HT-29 (cell line): Measurements from ENCODE around the gene SLCO4A1. TPM values are rescaled to one million over a fixed set of nuclear protein-coding genes. Genes with fewer than 3 reads are reported as not detected.

ENCODE experiments used
- DNase-seq: peaks from one replicate; pipeline ENCODE4 v3.0.0-alpha.2; 2015; ENCODE audit warnings: low spot score
- total RNA-seq: library from RNA; depleted of rRNA; stranded (reverse); fragments of >200 nt; shearing (Covaris generic); gene quantifications from 2 replicates; pipeline ENCODE4 v1.2.3, GENCODE V29; 2014

The SLCO4A1 gene
- total RNA-seq, 1 experiment from 2014 or later = 83.4 TPM

GRCh38 chr20:62606551-62607201, 35.6 kb upstream of the SLCO4A1 start:
- no peak for DNase-seq

DNA sequence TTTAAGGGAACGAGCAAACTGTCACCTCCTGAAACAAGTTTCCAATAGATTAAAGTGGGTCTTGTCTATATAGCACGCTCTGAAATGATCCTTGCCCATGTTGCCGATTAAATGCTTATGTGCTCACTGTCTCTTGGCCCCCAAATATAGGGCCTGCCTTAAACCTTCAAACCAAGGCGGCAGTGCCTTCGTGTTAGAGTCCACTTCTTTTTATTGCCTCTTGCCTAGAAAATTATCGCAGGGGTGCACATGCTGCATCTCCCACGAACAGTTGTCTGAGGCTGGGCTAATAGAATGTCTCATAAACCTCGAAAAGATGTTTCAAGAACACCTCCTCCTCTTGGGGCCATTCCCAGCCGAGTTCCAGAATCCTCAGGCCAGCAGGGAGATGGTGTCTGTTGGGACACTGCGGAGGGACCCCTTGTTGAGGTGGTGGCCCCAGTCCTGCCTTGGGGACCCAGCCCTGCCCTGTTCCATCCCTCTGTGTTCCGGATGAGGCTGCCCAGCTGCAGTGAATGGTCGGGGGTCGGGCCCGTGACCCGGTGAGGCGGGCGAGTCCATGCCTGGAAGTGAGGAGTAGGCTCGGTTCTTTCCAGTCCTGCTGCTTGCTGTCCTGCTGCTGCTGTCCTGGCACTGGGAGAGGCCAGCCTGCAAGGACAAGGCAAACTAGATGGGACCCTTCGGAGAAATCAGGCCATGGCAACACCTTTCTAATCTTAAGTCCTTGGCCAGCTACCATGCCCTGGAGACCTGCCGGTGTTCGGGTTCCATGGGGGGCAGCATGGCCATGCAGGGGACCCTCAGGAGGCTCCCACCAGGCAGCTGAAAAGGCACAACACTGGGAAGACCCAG, 34.7 kb upstream of the SLCO4A1 start:
- DNase-seq = no peak

- DNase-seq = no peak
Measured at GRCh38 chr20:62608218-62608565, 34.1 kb upstream of the SLCO4A1 start.

DNA sequence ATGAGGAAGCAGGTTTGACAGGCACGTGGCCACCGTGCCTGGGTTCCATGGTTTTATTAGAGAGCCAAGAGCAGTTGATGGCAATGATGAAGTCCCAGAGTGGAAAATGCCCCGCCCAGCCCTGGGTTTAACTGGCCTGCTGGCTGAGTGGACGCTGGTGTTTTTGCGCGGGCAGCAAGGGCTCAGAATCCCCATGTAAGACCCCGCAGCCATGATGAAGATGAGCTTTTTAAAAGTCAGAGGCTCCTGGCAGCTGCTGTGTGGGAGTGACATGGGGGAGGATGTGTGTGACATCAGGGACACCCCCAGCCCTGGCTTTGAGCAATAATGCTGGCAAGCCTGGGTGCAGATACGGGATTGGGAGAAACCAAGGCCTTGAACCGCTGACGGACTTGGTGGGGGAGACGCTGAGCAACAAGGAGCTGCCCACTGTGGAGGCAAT, 33.0 kb upstream of the SLCO4A1 start:
- no peak for DNase-seq

DNA sequence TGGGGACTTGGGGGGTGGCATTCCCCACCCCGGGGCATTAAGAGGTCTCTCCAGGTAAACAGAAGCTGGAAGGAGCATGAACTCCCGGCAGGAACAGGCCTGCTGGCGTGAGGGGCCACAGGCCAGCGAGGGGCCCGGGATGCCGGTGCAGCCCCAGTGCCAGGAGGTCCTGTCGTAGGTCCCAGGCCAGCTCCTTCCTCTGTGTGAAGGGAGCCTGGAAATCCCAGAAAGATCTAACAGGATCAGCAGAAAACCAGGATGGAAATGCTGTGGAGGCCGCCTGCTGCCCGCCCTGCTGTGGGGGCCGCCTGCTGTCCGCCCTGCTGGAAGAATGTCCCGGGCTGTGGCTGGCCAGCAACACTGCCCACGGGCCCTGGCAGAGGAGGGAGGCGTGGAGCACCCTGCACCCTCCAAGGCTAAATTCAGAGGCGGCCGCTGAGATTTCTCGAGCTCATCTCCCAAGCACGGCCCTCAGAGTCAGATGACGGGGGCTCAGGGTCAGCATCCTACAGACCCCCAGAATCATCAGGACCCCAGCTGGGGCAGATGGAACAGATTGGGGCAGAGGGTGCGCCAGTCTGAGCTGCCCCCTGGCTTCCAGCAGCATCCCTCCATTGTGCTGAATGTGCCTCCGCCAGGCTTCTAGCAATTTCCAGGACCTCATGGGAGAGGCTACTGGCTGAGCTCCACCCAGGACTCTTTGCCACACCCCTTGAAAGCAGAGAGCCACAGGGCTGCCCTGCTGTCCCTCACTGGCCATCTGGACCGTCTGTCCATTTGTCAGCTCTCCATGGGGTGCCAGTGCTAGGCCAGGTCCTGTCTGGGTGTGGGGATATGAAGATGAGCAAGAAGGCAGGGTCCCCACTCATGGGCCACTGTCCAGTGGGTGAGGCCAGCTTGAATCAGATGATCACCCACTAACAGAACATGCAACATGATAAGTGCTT, 32.2 kb upstream of the SLCO4A1 start:
- DNase-seq = no peak

- DNase-seq = no peak
Measured at GRCh38 chr20:62611012-62611411, 31.3 kb upstream of the SLCO4A1 start.

- DNase-seq = no peak
Measured at GRCh38 chr20:62611819-62612218, 30.5 kb upstream of the SLCO4A1 start.

DNA sequence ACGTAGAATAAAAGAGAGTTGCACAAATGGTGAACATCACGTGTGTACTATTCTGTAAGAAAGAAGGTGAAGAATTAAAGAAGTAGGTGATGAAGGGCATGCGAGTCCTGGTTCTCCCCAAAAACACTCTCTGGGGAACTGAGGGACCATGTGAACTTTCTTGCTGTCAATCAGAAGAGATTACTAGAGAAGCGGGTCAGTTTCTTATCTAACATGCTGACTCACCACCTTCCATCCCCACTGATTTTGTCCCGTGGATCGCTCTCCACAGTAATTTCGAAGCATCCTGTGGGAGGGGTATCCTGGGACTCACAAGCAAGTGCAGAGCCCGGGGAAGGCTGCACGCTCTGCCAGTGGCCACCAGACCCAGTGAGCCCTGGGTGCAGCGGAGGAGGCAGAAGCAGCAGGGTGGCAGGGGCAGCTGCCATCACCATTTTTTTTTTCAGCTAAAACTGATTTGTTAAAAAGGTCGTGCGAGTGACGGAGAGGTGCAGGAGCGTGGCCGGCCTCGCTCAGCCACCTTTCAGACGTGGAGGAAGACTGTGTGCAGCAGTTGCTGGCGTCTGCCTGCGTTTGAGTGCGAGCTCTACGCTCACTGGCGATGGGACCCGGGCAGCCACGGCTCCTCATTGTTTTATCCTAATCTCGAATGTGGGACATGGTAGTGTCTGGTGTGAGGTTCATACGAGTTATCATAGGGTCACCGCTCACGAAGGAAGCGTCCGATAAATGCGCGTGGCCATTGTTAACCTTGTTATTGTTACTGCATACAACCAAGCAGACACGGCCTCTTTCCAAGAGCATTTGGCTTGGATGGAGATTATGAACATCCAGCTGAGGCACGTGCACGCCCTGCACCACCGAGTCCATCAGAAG, 28.0 kb upstream of the SLCO4A1 start:
- no peak for DNase-seq

DNA sequence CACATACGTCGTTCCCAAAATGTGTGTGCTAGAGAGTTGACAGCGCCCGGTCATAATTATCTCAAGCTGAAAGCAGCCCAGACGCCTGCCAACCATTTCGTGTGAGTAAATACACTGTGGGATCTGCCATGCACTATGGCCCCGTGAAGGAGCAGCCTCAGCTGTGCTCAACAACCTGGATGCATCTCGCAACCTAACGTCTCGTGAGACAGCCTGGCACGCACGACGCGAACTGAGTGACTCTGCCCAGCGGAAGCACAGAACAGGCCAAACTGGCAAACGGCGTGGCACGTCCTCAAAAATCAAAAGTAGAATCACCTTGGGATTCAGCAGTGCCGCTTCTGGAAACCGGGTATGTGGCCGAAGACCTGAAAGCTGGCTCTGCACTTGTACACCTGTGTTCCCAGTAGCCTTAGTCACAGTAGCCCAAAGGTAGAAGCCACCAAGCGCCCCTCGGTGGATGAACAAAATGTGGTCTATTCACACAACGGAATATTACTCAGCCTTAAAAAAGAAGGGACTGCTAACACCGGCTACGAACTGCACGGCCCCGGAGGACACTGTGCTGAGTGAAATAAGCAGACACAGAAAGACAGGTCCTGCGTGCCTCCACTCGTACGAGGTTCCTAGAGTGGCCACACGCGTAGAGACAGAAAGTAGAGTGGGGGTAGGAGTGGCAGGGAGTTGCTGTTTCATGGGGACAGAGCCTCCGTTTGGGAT, 27.2 kb upstream of the SLCO4A1 start:
- DNase-seq = no peak

DNA sequence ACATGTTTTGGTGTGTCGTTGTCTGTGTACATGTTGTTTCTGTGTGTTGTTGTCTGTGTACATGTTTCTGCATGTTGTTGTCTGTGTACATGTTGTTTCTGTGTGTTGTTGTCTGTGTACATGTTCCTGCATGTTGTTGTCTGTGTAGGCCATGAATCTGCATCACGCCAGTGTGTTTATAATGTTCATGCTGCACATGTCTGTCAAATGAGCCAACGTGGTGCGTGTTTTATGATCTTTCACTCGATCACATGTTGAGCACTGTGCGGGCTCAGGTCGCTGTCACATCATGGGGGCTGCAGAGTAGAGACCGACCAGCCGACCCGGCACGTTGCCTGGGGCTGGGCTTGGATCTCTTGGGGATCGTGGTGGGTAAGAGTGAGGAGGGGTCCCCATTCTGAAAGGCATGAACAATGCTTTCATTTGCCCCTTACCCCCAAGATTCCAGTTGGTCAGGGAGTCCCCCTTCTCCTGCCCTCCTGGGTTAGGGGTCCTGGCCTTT, 26.5 kb upstream of the SLCO4A1 start:
- no peak for DNase-seq

GRCh38 chr20:62616728-62617621, 25.3 kb upstream of the SLCO4A1 start:
- DNase-seq = peak; percentile 92

GRCh38 chr20:62617711-62618483, 24.4 kb upstream of the SLCO4A1 start:
- DNase-seq = peak; percentile 51

GRCh38 chr20:62618611-62619529, 23.4 kb upstream of the SLCO4A1 start:
- no peak for DNase-seq

DNA sequence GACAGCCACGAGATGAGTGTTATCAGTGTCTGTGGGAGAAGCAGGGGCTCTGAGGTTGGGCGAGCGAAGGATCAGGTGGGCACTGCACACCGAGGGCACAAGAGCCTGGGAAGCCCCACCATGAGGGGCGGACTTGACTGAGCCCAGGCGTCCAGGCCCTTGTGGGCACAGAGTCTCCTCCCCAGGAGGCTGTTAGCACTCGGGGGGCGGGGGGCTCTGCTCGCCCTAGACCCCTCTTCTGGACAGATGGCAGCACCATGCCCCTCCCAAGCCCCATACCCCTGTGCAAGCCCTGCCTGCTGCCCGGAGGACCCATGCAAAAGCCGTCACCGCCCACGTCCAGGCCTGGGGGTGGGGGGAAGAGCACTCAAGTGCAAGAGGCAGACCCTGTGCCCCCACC, 21.7 kb upstream of the SLCO4A1 start:
- DNase-seq = no peak

DNA sequence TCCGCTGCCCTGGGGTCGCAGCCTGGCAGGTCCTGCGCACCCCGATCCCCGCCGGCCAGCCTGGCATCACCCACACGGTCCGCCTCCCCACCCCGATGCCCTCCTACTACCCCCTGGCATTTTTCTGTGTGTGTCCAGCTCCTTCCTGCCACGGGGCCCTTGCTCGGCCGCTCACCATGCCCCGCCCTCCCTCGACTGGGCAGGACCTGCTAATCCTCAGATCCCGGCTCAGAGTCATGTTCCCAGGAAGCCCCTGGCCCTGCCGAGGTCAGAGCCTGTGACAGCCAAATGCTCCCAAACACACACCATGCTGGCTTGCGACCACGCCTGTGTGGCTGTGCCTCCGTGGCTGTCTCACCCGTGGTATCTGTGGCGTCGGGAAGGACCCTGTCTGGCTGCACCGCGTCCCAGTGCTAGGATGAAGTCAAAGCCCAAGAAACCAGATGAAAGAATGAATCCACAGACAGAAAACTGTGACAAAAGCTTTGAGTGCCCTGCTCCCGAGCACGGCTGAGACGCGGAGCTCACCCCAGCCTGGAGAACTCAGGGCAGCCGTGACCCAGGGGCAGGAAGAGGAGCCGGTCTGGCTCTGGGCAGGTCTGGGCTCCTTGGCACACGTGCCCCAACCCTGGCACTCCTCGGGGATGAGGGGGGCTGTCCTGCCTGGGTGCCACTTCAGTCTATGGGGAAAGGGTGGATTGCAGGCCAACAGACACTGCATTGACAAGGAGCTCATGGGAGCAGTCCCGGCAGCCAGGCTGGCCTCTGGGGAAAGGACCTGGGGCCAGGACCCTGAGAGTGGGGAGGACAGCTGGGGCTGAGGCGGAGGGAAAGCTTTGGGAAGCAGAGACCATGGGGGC, 20.8 kb upstream of the SLCO4A1 start:
- DNase-seq = no peak

GRCh38 chr20:62622178-62622876, 20.0 kb upstream of the SLCO4A1 start:
- no peak for DNase-seq
